Heart right ventricle (tissue), 16 donors: ENCODE results near the gene VPS51. TPM values are rescaled to one million over a fixed set of nuclear protein-coding genes. Genes with fewer than 3 reads are reported as not detected.
"Not testable (repeated sequence)": the region's sequence is repeated elsewhere in the genome, so short reads cannot be mapped to it uniquely, and the experiment has no call there.

Experiments
- ATAC-seq, 8 donors: fragments of 200-7000 bp; cut with Tn5 transposase; one replicate each; pipeline ENCODE4 v1.9.1; 2020; ENCODE audit warnings: mild to moderate bottlenecking in 8 of 8, moderate library complexity in 8 of 8, moderate number of reproducible peaks in 1 of 8
- DNase-seq, 2 donors: peaks; one replicate each; pipeline ENCODE4 v3.0.0-alpha.2; 2020
- H3K27ac ChIP-seq, 10 donors: fragments of 200-600 bp; sonication (generic) in 2 of 10; one replicate each; pipeline versions ENCODE4 v1.5.0 to v1.8.0; 2020 to 2022; ENCODE audit warnings: mild to moderate bottlenecking in 3 of 10
- H3K27me3 ChIP-seq, 7 donors: fragments of 200-600 bp; one replicate each; pipeline ENCODE4 v1.8.0; 2021 to 2022; ENCODE audit warnings: mild to moderate bottlenecking in 2 of 7
- H3K36me3 ChIP-seq, 9 donors: fragments of 200-600 bp; sonication (generic) in 1 of 9; one replicate each; pipeline versions ENCODE4 v1.5.0 to v1.8.0; 2020 to 2022; ENCODE audit warnings: mild to moderate bottlenecking in 2 of 9
- H3K4me1 ChIP-seq, 9 donors: fragments of 200-600 bp; sonication (generic) in 1 of 9; one replicate each; pipeline versions ENCODE4 v1.5.0 to v1.8.0; 2020 to 2022; ENCODE audit warnings: mild to moderate bottlenecking in 4 of 9
- H3K4me3 ChIP-seq, 10 donors: fragments of 200-600 bp; sonication (generic) in 2 of 10; one replicate each; pipeline versions ENCODE4 v1.5.0 to v1.8.0; 2020 to 2022; ENCODE audit warnings: mild to moderate bottlenecking in 7 of 10, moderate library complexity in 2 of 10
- H3K9me3 ChIP-seq, 11 donors: fragments of 200-600 bp in 10 of 11; sonication (generic) in 2 of 11; one replicate each; pipeline versions ENCODE4 v1.5.0 to v1.8.0; 2013 to 2022; ENCODE audit warnings: mild to moderate bottlenecking in 2 of 11, control low read depth in 1 of 11, moderate library complexity in 1 of 11
- CTCF ChIP-seq, 9 donors: fragments of 200-600 bp; sonication (generic) in 2 of 9; IDR thresholded peaks; one replicate each; pipeline versions ENCODE4 v1.5.0 to v1.8.0; 2021 to 2022; ENCODE audit warnings: antibody characterized with exemption in 9 of 9, mild to moderate bottlenecking in 5 of 9, moderate library complexity in 1 of 9
- WGBS, 2 donors: extraction: QIAGEN DNeasy Blood & Tissue Kit; methylation state at CpG; one replicate each; pipeline ENCODE4 v1.1.7; 2013; ENCODE audit warnings: inconsistent platforms in 1 of 2; 5-methylcytosine and 5-hydroxymethylcytosine counted together
- intact Hi-C, 10 donors: fragments of 100-400 bp; cut with DNase I; formaldehyde crosslinking; loops; one replicate each; pipeline versions ENCODE4 v1.11.1 to v1.14.2; 2022
- polyA plus RNA-seq, 2 donors: library from polyadenylated mRNA; stranded (reverse); fragments of 200-250 nt; gene quantifications; one replicate each; pipeline ENCODE4 v1.2.3, GENCODE V29; 2013
- total RNA-seq, 10 donors: library from RNA; stranded (reverse); fragmentation: NEBNext Ultra II Directional in 3 of 10; extraction: Animal tissue kit (Norgen Biotek cat#: 25700) in 3 of 10; gene quantifications; one replicate each; pipeline versions ENCODE4 v1.2.1 to v1.2.4, GENCODE V29; 2021 to 2023
- donor health status: Arrhythmogenic right ventricular cardiomyopathy.
- donor health status: ischemic (EF 13 %, LVEDD 7.1; RV severe dilation, severe dysfunction).
- donor health status: healthy with polysubstance abuse.
- donor health status: DM: no; HTN: yes; CAD: no.
- donor health status: DM: no; HTN: no; CAD: no.
- donor health status: ischemic (EF 25% LVEDD 6.9; RV normal size, moderate dysfunction).
- donor health status: ischemic (EF 25% LVEDD 5.7; RV mildly dilated, moderate dysfunction).
- donor health status: healthy.
- donor health status: DM: yes; HTN: yes; CAD: no.
- donor health status: Ischemic cardiomyopathy.
- donor health status: ischemic (EF 35%, LVEDD 5.7; RV mildly dilated, moderate dysfunction).
- donor health status: nonischemic (EF 11% LVEDD 7.7; RV severe dilation, severe dysfunction).
- donor health status: DM: yes; HTN: yes; CAD: no.
- donor health status: PGD.
- donor health status: ischemic (EF 29% LVEDD 5.4; RV normal size, mild dysfunction).
- donor health status: nonischemic (EF 23%, LVEDD 6.1; RV moderate dilation, normal function).

The VPS51 gene
- total and polyA plus RNA-seq, 12 donors = 79.2 to 123 (median 100) TPM

GRCh38 chr11:65116370-65117205 lies 20.6 kb downstream of the VPS51 start:
- ATAC-seq (peak in 1 of 8 donors; percentile 6), DNase-seq (no peak)
- H3K27me3 ChIP-seq = peaks cover 0 to 10% (median 0%) of the 10 kb centered on the region in 7 donors
- intact Hi-C loops = loop anchor here in 4 of 10 donors (2.0 to 10.0 kb wide), 8 partner anchors 66 to 342 kb away; partner anchors contain the start of genes ARL2 (in 4 of the 4), CAPN1 (in 1 of the 4), PPP2R5B (in 1 of the 4) and SF1 (in 1 of the 4)
- H3K27ac ChIP-seq = peak overlapping the region in 9 of 10 donors; percentile 66 to 95 (median 86)
- peak overlapping the region; percentile 54 to 99 (median 91) for H3K4me3 ChIP-seq
- H3K36me3 ChIP-seq = peaks cover 0 to 52% (median 24%) of the 10 kb centered on the region in 9 donors
- WGBS, 2 donors = 23 to 24% methylated on average over 62 to 68 of the region's 68 CpGs
- no peak for TF ChIP-seq CTCF (IDR thresholded peaks at IDR 0.05)
- peaks cover 18 to 77% (median 56%) of the 10 kb centered on the region in 9 donors for H3K4me1 ChIP-seq
- no peaks in the 10 kb centered on the region for H3K9me3 ChIP-seq

GRCh38 chr11:65117206-65118096 lies 21.4 kb downstream of the VPS51 start, which contains the start of gene ZNHIT2:
Gene ZNHIT2, minus strand, starts transcription at chr11:65117701. Its CDS starts 48 bp downstream, at chr11:65117653.
- 0 to 1% methylated on average over 87 to 89 of the region's 89 CpGs for WGBS, 2 donors
- Histone ChIP-seq H3K4me1 (peaks cover 17 to 72% (median 49%) of the 10 kb centered on the region in 9 donors), H3K4me3 (peak within 1 kb of the TSS; percentile 54 to 99 (median 91)), H3K9me3 (no peaks in the 10 kb centered on the region), H3K36me3 (peaks cover 0 to 52% (median 24%) of the 10 kb centered on the region in 9 donors), H3K27ac (peak within 1 kb of the TSS in 9 of 10 donors; percentile 66 to 95 (median 86)), H3K27me3 (peaks cover 0 to 10% (median 0%) of the 10 kb centered on the region in 7 donors)
- ATAC-seq (peak; percentile 85 to 93 (median 90)), DNase-seq (peak; percentile 99 to 100)
- intact Hi-C loops = loop anchor here in 5 of 10 donors (2.0 to 10.0 kb wide), 10 partner anchors 65 to 343 kb away; partner anchors contain the start of genes ARL2 (in 4 of the 5), CAPN1 (in 1 of the 5), PPP2R5B (in 1 of the 5) and SF1 (in 1 of the 5)
- peak; percentile 79 to 99 (median 95) for TF ChIP-seq CTCF (IDR thresholded peaks at IDR 0.05)

GRCh38 chr11:65118097-65118837 lies 22.3 kb downstream of the VPS51 start:
- no peak for DNase-seq
- peak overlapping the region in 7 of 10 donors; percentile 26 to 95 (median 46) for H3K27ac ChIP-seq
- H3K27me3 ChIP-seq = peaks cover 0 to 2% (median 0%) of the 10 kb centered on the region in 7 donors
- intact Hi-C loops = loop anchor here in 5 of 10 donors (2.0 to 10.0 kb wide), 9 partner anchors 64 to 343 kb away; partner anchors contain the start of genes ARL2 (in 3 of the 5), CAPN1 (in 1 of the 5), PPP2R5B (in 1 of the 5) and SF1 (in 1 of the 5)
- WGBS, 2 donors = 81 to 85% methylated on average over 18 of the region's 18 CpGs
- TF ChIP-seq CTCF (IDR thresholded peaks at IDR 0.05) = peak in 5 of 9 donors; percentile 8 to 35 (median 27)
- H3K4me3 ChIP-seq = peak overlapping the region in 4 of 10 donors; percentile 88 to 99 (median 96)
- peaks cover 0 to 52% (median 24%) of the 10 kb centered on the region in 9 donors for H3K36me3 ChIP-seq
- no peaks in the 10 kb centered on the region for H3K9me3 ChIP-seq
- peaks cover 12 to 72% (median 49%) of the 10 kb centered on the region in 9 donors for H3K4me1 ChIP-seq
- ATAC-seq = no peak

GRCh38 chr11:65118891-65119669 lies 23.1 kb downstream of the VPS51 start:
- Histone ChIP-seq H3K36me3 (peaks cover 0 to 52% (median 24%) of the 10 kb centered on the region in 9 donors), H3K27ac (peak overlapping the region in 3 of 10 donors; percentile 9 to 95 (median 46)), H3K4me1 (peaks cover 9 to 67% (median 43%) of the 10 kb centered on the region in 9 donors)
- 91 to 93% methylated on average over 18 of the region's 18 CpGs for WGBS, 2 donors
- H3K9me3 ChIP-seq, DNase-seq, H3K27me3 ChIP-seq, H3K4me3 ChIP-seq, ATAC-seq: not testable (repeated sequence)
- intact Hi-C loops = loop anchor here in 5 of 10 donors (2.0 to 10.0 kb wide), 9 partner anchors 63 to 344 kb away; partner anchors contain the start of genes ARL2 (in 3 of the 5), CAPN1 (in 1 of the 5), PPP2R5B (in 1 of the 5) and SF1 (in 1 of the 5)
